ENCODE results near the gene HOOK2.
"Not testable (repeated sequence)": the region's sequence is repeated elsewhere in the genome, so short reads cannot be mapped to it uniquely, and the experiment has no call there.

- TF ChIP-seq, protein P1, sequence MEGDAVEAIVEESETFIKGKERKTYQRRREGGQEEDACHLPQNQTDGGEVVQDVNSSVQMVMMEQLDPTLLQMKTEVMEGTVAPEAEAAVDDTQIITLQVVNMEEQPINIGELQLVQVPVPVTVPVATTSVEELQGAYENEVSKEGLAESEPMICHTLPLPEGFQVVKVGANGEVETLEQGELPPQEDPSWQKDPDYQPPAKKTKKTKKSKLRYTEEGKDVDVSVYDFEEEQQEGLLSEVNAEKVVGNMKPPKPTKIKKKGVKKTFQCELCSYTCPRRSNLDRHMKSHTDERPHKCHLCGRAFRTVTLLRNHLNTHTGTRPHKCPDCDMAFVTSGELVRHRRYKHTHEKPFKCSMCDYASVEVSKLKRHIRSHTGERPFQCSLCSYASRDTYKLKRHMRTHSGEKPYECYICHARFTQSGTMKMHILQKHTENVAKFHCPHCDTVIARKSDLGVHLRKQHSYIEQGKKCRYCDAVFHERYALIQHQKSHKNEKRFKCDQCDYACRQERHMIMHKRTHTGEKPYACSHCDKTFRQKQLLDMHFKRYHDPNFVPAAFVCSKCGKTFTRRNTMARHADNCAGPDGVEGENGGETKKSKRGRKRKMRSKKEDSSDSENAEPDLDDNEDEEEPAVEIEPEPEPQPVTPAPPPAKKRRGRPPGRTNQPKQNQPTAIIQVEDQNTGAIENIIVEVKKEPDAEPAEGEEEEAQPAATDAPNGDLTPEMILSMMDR (conservative IDR thresholded peaks at IDR 0.05; ENCODE audit: low read depth, low read length), result not testable (repeated sequence)
- TF ChIP-seq RCOR1 (IDR thresholded peaks at IDR 0.05; ENCODE audit: insufficient replicate concordance, low read length); RFX5 (IDR thresholded peaks at IDR 0.05; ENCODE audit: low read depth, low read length); POLR2A (IDR thresholded peaks at IDR 0.05; ENCODE audit: low read depth, low read length); ELK1 (IDR thresholded peaks at IDR 0.05; ENCODE audit: borderline replicate concordance, low read depth, low read length); CHD1 (IDR thresholded peaks at IDR 0.05; ENCODE audit: low read depth, low read length); FOS (IDR thresholded peaks at IDR 0.05; ENCODE audit: low read depth, low read length); CEBPB (IDR thresholded peaks at IDR 0.05; ENCODE audit: low read depth, low read length): not testable (repeated sequence)
- TF ChIP-seq, protein P2, sequence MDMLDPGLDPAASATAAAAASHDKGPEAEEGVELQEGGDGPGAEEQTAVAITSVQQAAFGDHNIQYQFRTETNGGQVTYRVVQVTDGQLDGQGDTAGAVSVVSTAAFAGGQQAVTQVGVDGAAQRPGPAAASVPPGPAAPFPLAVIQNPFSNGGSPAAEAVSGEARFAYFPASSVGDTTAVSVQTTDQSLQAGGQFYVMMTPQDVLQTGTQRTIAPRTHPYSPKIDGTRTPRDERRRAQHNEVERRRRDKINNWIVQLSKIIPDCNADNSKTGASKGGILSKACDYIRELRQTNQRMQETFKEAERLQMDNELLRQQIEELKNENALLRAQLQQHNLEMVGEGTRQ (IDR thresholded peaks at IDR 0.05; ENCODE audit: low read depth, low read length), result not testable (repeated sequence)
Measured at GRCh38 chr19:12725612-12726011, 49.7 kb downstream of the HOOK2 start.
